DOHH2 (cell line): ENCODE results near the gene STXBP2.
A peak's percentile ranks its signal among the peaks of the same experiment; 100 is the strongest.

Experiments
- H3F3A ChIP-seq: fragments of 200-600 bp; sonication (generic), shearing (Covaris generic); 2 replicates; pipeline ENCODE4 v1.6.0; 2016; ENCODE audit warnings: antibody characterized with exemption, mild to moderate bottlenecking; ENCODE audit not compliant: control insufficient read depth, insufficient read depth
- H3K27ac ChIP-seq: fragments of 200-600 bp; sonication (generic); 2 replicates; pipeline ENCODE4 v1.5.1; 2014; ENCODE audit warnings: low read depth, mild to moderate bottlenecking, low read length, moderate library complexity
- H3K27me3 ChIP-seq: fragments of 200-600 bp; sonication (generic); 2 replicates; pipeline ENCODE4 v1.6.1; 2014; ENCODE audit warnings: mild to moderate bottlenecking, low read length, mixed read lengths; ENCODE audit not compliant: control insufficient read depth
- H3K36me3 ChIP-seq: fragments of 200-600 bp; sonication (generic); 2 replicates; pipeline ENCODE4 v1.6.1; 2014; ENCODE audit warnings: mild to moderate bottlenecking, low read length, moderate library complexity, mixed read lengths; ENCODE audit not compliant: control insufficient read depth
- H3K4me1 ChIP-seq: fragments of 200-600 bp; sonication (generic); 2 replicates; pipeline ENCODE4 v1.6.1; 2014; ENCODE audit warnings: mild to moderate bottlenecking, low read length, mixed read lengths; ENCODE audit not compliant: control insufficient read depth
- H3K4me2 ChIP-seq: fragments of 200-600 bp; sonication (generic); 2 replicates; pipeline ENCODE4 v1.6.0; 2014; ENCODE audit warnings: mild to moderate bottlenecking, low read length, moderate library complexity
- H3K4me3 ChIP-seq: fragments of 200-600 bp; sonication (generic); 2 replicates; pipeline ENCODE4 v1.5.1; 2014; ENCODE audit warnings: mild to moderate bottlenecking, low read length, mixed read lengths
- H3K79me2 ChIP-seq: fragments of 200-600 bp; sonication (generic); 2 replicates; pipeline ENCODE4 v1.6.1; 2014; ENCODE audit warnings: mild to moderate bottlenecking, low read length, mixed read lengths; ENCODE audit not compliant: control insufficient read depth
- H3K9me2 ChIP-seq: fragments of 200-600 bp; sonication (generic); replicated peaks from 2 replicates; pipeline ENCODE4 v1.6.1; 2014; ENCODE audit warnings: mild to moderate bottlenecking, low read length, mixed read lengths; ENCODE audit not compliant: control insufficient read depth
- H3K9me3 ChIP-seq: fragments of 200-600 bp; sonication (generic); 2 replicates; pipeline ENCODE4 v1.6.1; 2014; ENCODE audit warnings: antibody characterized with exemption, low read length, mixed read lengths; ENCODE audit not compliant: control insufficient read depth, insufficient read depth
- H4K20me1 ChIP-seq: fragments of 200-600 bp; sonication (generic); 2 replicates; pipeline ENCODE4 v1.6.0; 2014; ENCODE audit warnings: low read depth, mild to moderate bottlenecking, antibody characterized with exemption, low read length, moderate library complexity; ENCODE audit not compliant: control insufficient read depth, insufficient read depth
- CTCF ChIP-seq: fragments of 200-600 bp; sonication (generic); IDR thresholded peaks from one replicate; pipeline ENCODE4 v1.5.1; 2014; ENCODE audit warnings: antibody characterized with exemption, mild to moderate bottlenecking, low read depth, low read length; ENCODE audit not compliant: poor library complexity, severe bottlenecking
- EZH2phosphoT487 ChIP-seq: fragments of 200-600 bp; sonication (generic); IDR thresholded peaks from 2 replicates; pipeline ENCODE4 v1.6.1; 2017; ENCODE audit warnings: borderline replicate concordance, mild to moderate bottlenecking, antibody characterized with exemption, low read length, moderate library complexity, mixed read lengths

Gene STXBP2

GRCh38 chr19:7595466-7596133 lies 41.3 kb upstream of the STXBP2 start, which contains the start of gene CAMSAP3:
CAMSAP3 (plus strand) TSS chr19:7595863; CDS start chr19:7596003, 140 bp downstream.
- H3K27me3 ChIP-seq, result peaks cover 17% of the 10 kb centered on the region
- no peaks in the 10 kb centered on the region for H3K79me2 ChIP-seq
- no peak within 1 kb of the TSS for H3K27ac ChIP-seq
- peak within 1 kb of the TSS; percentile 72 for H3K4me2 ChIP-seq
- peaks cover 6% of the 10 kb centered on the region for H3K4me1 ChIP-seq
- H3K36me3 ChIP-seq, result no peaks in the 10 kb centered on the region
- no peaks in the 10 kb centered on the region for H3K9me3 ChIP-seq
- H3K9me2 ChIP-seq, result no peaks in the 10 kb centered on the region
- no peaks in the 10 kb centered on the region for H3F3A ChIP-seq
- peak within 1 kb of the TSS; percentile 63 for H3K4me3 ChIP-seq
- TF ChIP-seq CTCF (no peak), EZH2phosphoT487 (no peak)
- H4K20me1 ChIP-seq, result no peaks in the 10 kb centered on the region

GRCh38 chr19:7596211-7596937 lies 40.5 kb upstream of the STXBP2 start:
- Histone ChIP-seq H3K9me2 (no peaks in the 10 kb centered on the region), H3K27ac (no peak overlapping the region), H3K36me3 (no peaks in the 10 kb centered on the region), H3K4me1 (peaks cover 6% of the 10 kb centered on the region), H3K4me3 (peak overlapping the region; percentile 53), H3K79me2 (no peaks in the 10 kb centered on the region), H3F3A (no peaks in the 10 kb centered on the region), H3K9me3 (no peaks in the 10 kb centered on the region), H3K27me3 (peaks cover 17% of the 10 kb centered on the region), H4K20me1 (no peaks in the 10 kb centered on the region), H3K4me2 (peak overlapping the region; percentile 72)
- TF ChIP-seq CTCF (no peak), EZH2phosphoT487 (peak; percentile 68; the same call in 1 of the 2 replicates)

- H3K4me2 ChIP-seq, result no peak overlapping the region
- no peaks in the 10 kb centered on the region for H3K79me2 ChIP-seq
- H3K27me3 ChIP-seq, result peaks cover 17% of the 10 kb centered on the region
- TF ChIP-seq CTCF (no peak), EZH2phosphoT487 (no peak)
- H3K36me3 ChIP-seq, result no peaks in the 10 kb centered on the region
- no peak overlapping the region for H3K27ac ChIP-seq
- no peaks in the 10 kb centered on the region for H3F3A ChIP-seq
- no peaks in the 10 kb centered on the region for H4K20me1 ChIP-seq
- H3K9me2 ChIP-seq, result no peaks in the 10 kb centered on the region
- H3K9me3 ChIP-seq, result no peaks in the 10 kb centered on the region
- no peak overlapping the region for H3K4me3 ChIP-seq
- H3K4me1 ChIP-seq, result peaks cover 6% of the 10 kb centered on the region
Measured at GRCh38 chr19:7597689-7598088, 39.2 kb upstream of the STXBP2 start.
